HepG2 (cell line): ENCODE results near the gene RGCC. TPM values are rescaled to one million over a fixed set of nuclear protein-coding genes. Genes with fewer than 3 reads are reported as not detected.
A peak's percentile ranks its signal among the peaks of the same experiment; 100 is the strongest.

ENCODE experiments used
- ATAC-seq: fragments of 200-7000 bp; cut with Tn5 transposase; 3 replicates; pipeline ENCODE4 v1.9.1; 2020; ENCODE audit warnings: mild to moderate bottlenecking, moderate library complexity
- BruUV-seq: library from RNA; stranded (reverse); fragments of 400-500 nt; replicated peaks from 2 replicates; lab custom pipeline; 2021; lab: Mats Ljungman, UMichigan
- CTCF ChIA-PET: fragments of 300-600 bp; formaldehyde crosslinking; extraction: SDS; loops from one replicate; lab custom pipeline; 2021; ENCODE audit warnings: low total read pairs, inconsistent platforms, low intra/inter-chr PET ratio; lab: Yijun Ruan, JAX
- POLR2A ChIA-PET: fragments of 350-600 bp; sonication (Branson Sonifier 250); formaldehyde crosslinking; loops from one replicate; lab custom pipeline; 2020; ENCODE audit warnings: antibody characterized with exemption, inconsistent platforms; lab: Yijun Ruan, JAX
- DNase-seq: peaks from one replicate; pipeline ENCODE4 v3.0.0-alpha.2; 2015; ENCODE audit warnings: low spot score
- FAIRE-seq: peaks from 3 replicates; lab custom pipeline; 2011; peaks lifted over from hg19 to GRCh38; lab: Jason Lieb, UNC
- H2AFZ ChIP-seq: one replicate; pipeline ENCODE4 v1.6.1; 2011; ENCODE audit warnings: low read length, inconsistent platforms
- H3K27ac ChIP-seq: fragments of 300-600 bp; 3 replicates; pipeline ENCODE4 v1.8.0; 2011; ENCODE audit warnings: mixed run types, mild to moderate bottlenecking, mixed read lengths, low read length, inconsistent platforms; ENCODE audit not compliant: insufficient read depth; ENCODE audit errors: extremely low read length
- H3K27me3 ChIP-seq, 2 experiments: fragments of 200-600 bp in 1 of 2; 2 replicates in 1 of 2; 3 replicates in 1 of 2; pipeline versions ENCODE4 v1.6.0 to v1.8.0; 2011; ENCODE audit warnings: low read length in 2 of 2, mild to moderate bottlenecking in 2 of 2, moderate library complexity in 2 of 2, inconsistent platforms in 1 of 2; ENCODE audit not compliant: insufficient read depth in 2 of 2, control insufficient read depth in 1 of 2
- H3K36me3 ChIP-seq, 2 experiments: fragments of 200-600 bp in 1 of 2; replicated peaks in 1 of 2; 2 replicates in 1 of 2; 3 replicates in 1 of 2; pipeline versions ENCODE4 v1.5.1 to v1.8.0; 2011; ENCODE audit warnings: low read length in 2 of 2, inconsistent platforms in 1 of 2; ENCODE audit not compliant: insufficient read depth in 2 of 2, control insufficient read depth in 1 of 2
- H3K4me1 ChIP-seq: 2 replicates; pipeline ENCODE4 v1.5.1; 2012; ENCODE audit warnings: low read length, inconsistent platforms; ENCODE audit not compliant: insufficient read depth
- H3K4me2 ChIP-seq: 2 replicates; pipeline ENCODE4 v1.6.0; 2011; ENCODE audit warnings: low read depth, low read length, inconsistent platforms
- H3K4me3 ChIP-seq, 3 experiments: fragments of 200-600 bp in 1 of 3; sonication (generic), shearing (Covaris generic) in 1 of 3; replicated peaks in 1 of 3; 2 replicates each; pipeline ENCODE4 v1.5.1; 2011 to 2016; ENCODE audit warnings: low read length in 3 of 3, inconsistent platforms in 2 of 3, low read depth in 2 of 3, mild to moderate bottlenecking in 2 of 3, control low read depth in 1 of 3, mixed read lengths in 1 of 3; ENCODE audit not compliant: insufficient read depth in 1 of 3
- H3K79me2 ChIP-seq: one replicate; pipeline ENCODE4 v1.6.1; 2011; ENCODE audit warnings: low read length, inconsistent platforms; ENCODE audit not compliant: insufficient read depth
- H3K9ac ChIP-seq: 2 replicates; pipeline ENCODE4 v1.6.0; 2011; ENCODE audit warnings: mild to moderate bottlenecking, low read depth, low read length, inconsistent platforms; ENCODE audit not compliant: insufficient read depth
- H3K9me3 ChIP-seq: 2 replicates; pipeline ENCODE4 v1.5.1; 2012; ENCODE audit warnings: mild to moderate bottlenecking, low read length
- H4K20me1 ChIP-seq: 2 replicates; pipeline ENCODE4 v1.6.0; 2011; ENCODE audit warnings: inconsistent platforms, mild to moderate bottlenecking, low read length, moderate library complexity; ENCODE audit not compliant: insufficient read depth
- ADNP ChIP-seq: sonication (generic); formaldehyde crosslinking; IDR thresholded peaks from 2 replicates; pipeline ENCODE4 v1.4.0; 2020; ENCODE audit warnings: missing genetic modification reagents
- CREB1 ChIP-seq, 2 experiments: fragments of 450-650 bp in 1 of 2; IDR thresholded peaks; 2 replicates each; pipeline ENCODE4 v1.6.1; 2016 to 2017; ENCODE audit warnings: control low read depth in 1 of 2, mild to moderate bottlenecking in 1 of 2, missing compliant biosample characterization in 1 of 2, missing genetic modification characterization in 1 of 2
- DZIP1 ChIP-seq: sonication (generic); formaldehyde crosslinking; IDR thresholded peaks from 2 replicates; pipeline ENCODE4 v1.5.0; 2020; ENCODE audit warnings: mild to moderate bottlenecking, missing genetic modification reagents
- ESRRA ChIP-seq: sonication (generic); formaldehyde crosslinking; IDR thresholded peaks from 2 replicates; pipeline ENCODE4 v1.5.1; 2020; ENCODE audit warnings: mild to moderate bottlenecking, low read depth, missing genetic modification reagents
- MBD4 ChIP-seq: IDR thresholded peaks from 2 replicates; pipeline ENCODE4 v1.6.1; 2012; ENCODE audit warnings: low read length, inconsistent platforms, borderline replicate concordance
- POLR2AphosphoS2 ChIP-seq: IDR thresholded peaks from 2 replicates; pipeline ENCODE4 v1.6.1; 2011; ENCODE audit warnings: low read depth, low read length, improper control_type of control experiment
- ZBTB49 ChIP-seq: sonication (generic); formaldehyde crosslinking; IDR thresholded peaks from 2 replicates; pipeline ENCODE4 v1.4.0; 2020; ENCODE audit warnings: missing genetic modification reagents, borderline replicate concordance
- ZMYM4 ChIP-seq: sonication (generic); formaldehyde crosslinking; IDR thresholded peaks from 2 replicates; pipeline ENCODE4 v1.8.1; 2023; ENCODE audit warnings: mild to moderate bottlenecking, missing genetic modification reagents
- ZNF260 ChIP-seq: sonication (generic); formaldehyde crosslinking; IDR thresholded peaks from 2 replicates; pipeline ENCODE4 v1.4.0; 2020; ENCODE audit warnings: missing genetic modification reagents, low read depth, mild to moderate bottlenecking, borderline replicate concordance
- ZNF382 ChIP-seq: sonication (generic); formaldehyde crosslinking; IDR thresholded peaks from 2 replicates; pipeline ENCODE4 v1.5.0; 2020; ENCODE audit warnings: missing genetic modification reagents, mild to moderate bottlenecking, borderline replicate concordance
- ZNF562 ChIP-seq: sonication (generic); formaldehyde crosslinking; IDR thresholded peaks from 2 replicates; pipeline ENCODE4 v1.8.0; 2022; ENCODE audit warnings: missing genetic modification reagents, borderline replicate concordance
- ZNF564 ChIP-seq: sonication (generic); formaldehyde crosslinking; IDR thresholded peaks from 2 replicates; pipeline ENCODE4 v1.8.1; 2023; ENCODE audit warnings: mild to moderate bottlenecking, missing genetic modification reagents
- ZNF572 ChIP-seq: sonication (generic); formaldehyde crosslinking; IDR thresholded peaks from 2 replicates; pipeline ENCODE4 v1.5.1; 2020; ENCODE audit warnings: mild to moderate bottlenecking, missing genetic modification reagents
- WGBS: methylation state at CpG from one replicate; pipeline ENCODE4 v1.1.6; 2017; ENCODE audit warnings: low lambda C conversion rate; 5-methylcytosine and 5-hydroxymethylcytosine counted together
- in situ Hi-C: cut with HindIII; loops from 2 replicates; pipeline ENCODE4 v1.10.0; 2017; ENCODE audit warnings: low pct_unique_long_range_greater_than_20kb; ENCODE audit not compliant: extremely low pct_ligation_motif_present
- intact Hi-C: fragments of 100-400 bp; cut with micrococcal nuclease; formaldehyde crosslinking; loops from one replicate; pipeline ENCODE4 v1.10.0; 2022; ENCODE audit not compliant: unreplicated experiment
- polyA plus RNA-seq, 8 experiments: library from polyadenylated mRNA; depleted of rRNA in 3 of 8; stranded (reverse) in 7 of 8; unstranded in 1 of 8; fragments of >200 nt; fragmentation: Illumina TruSeq in 4 of 8; extraction: Trizol in 4 of 8; gene quantifications; 2 replicates each; pipeline versions ENCODE4 v1.2.1 to v1.2.3, GENCODE V29; 2011 to 2016; ENCODE audit warnings: low read depth in 4 of 8, missing spikeins in 1 of 8, mixed read lengths in 1 of 8; ENCODE audit not compliant: insufficient read depth in 1 of 8
- total RNA-seq, 5 experiments: library from RNA; depleted of rRNA; stranded (reverse); fragments of >200 nt; fragmentation: Illumina TruSeq; extraction: Trizol; gene quantifications; 2 replicates each; pipeline ENCODE4 v1.2.3, GENCODE V29; 2016; ENCODE audit warnings: low read depth in 1 of 5

Gene RGCC
- total and polyA plus RNA-seq, 2 of the 13 experiments (the other 11 are each of a cell fraction or from before 2014, with no cell fraction given): 0.20 to 8.4 TPM

GRCh38 chr13:41488124-41488523, 30.8 kb downstream of the RGCC start:
- H3K4me2 ChIP-seq: no peak overlapping the region
- TF ChIP-seq ZMYM4 (CRISPR knock-in tag): no peak
- TF ChIP-seq, all 625 proteins: peak for 0
- Histone ChIP-seq H3K36me3 (no peaks in the 10 kb centered on the region), H3K4me1 (peaks cover 29% of the 10 kb centered on the region), H3K79me2 (no peaks in the 10 kb centered on the region), H3K9ac (no peak overlapping the region), H3K9me3 (no peaks in the 10 kb centered on the region), H4K20me1 (no peaks in the 10 kb centered on the region), H3K27me3 (no peaks in the 10 kb centered on the region; a peak in 1 of 5 replicates), H2AFZ (no peak overlapping the region), H3K4me3 (no peak overlapping the region), H3K27ac (no peak overlapping the region)
- FAIRE-seq (no peak), DNase-seq (no peak), ATAC-seq (peak; percentile 31; the same call in 1 of the 3 replicates)
- ChIA-PET CTCF (no interaction called here), POLR2A (no interaction called here)
- in situ Hi-C loops (no loop called here), intact Hi-C loops (no loop called here)
- no TSS peak for BruUV-seq
- WGBS: 22% methylated on average over 2 of the region's 2 CpGs

- Histone ChIP-seq H3K9ac (no peak overlapping the region), H3K27me3 (no peaks in the 10 kb centered on the region; a peak in 1 of 5 replicates), H3K4me2 (no peak overlapping the region), H3K36me3 (no peaks in the 10 kb centered on the region), H3K9me3 (no peaks in the 10 kb centered on the region), H3K27ac (no peak overlapping the region), H4K20me1 (no peaks in the 10 kb centered on the region), H3K79me2 (no peaks in the 10 kb centered on the region), H3K4me3 (no peak overlapping the region), H3K4me1 (peaks cover 44% of the 10 kb centered on the region), H2AFZ (no peak overlapping the region)
- no peak for DNase-seq
- no peak for ATAC-seq
- 13% methylated on average over 3 of the region's 3 CpGs for WGBS
- in situ Hi-C loops: no loop called here
- BruUV-seq: no TSS peak
- ChIA-PET POLR2A (no interaction called here), CTCF (no interaction called here)
- intact Hi-C loops: no loop called here
- no peak for FAIRE-seq
- no peak for TF ChIP-seq ZNF260 (CRISPR knock-in tag)
- TF ChIP-seq POLR2AphosphoS2: no peak
- TF ChIP-seq DZIP1: no peak
- TF ChIP-seq ZNF564 (CRISPR knock-in tag): no peak
- no peak for TF ChIP-seq MBD4
- no peak for TF ChIP-seq ESRRA (CRISPR knock-in tag)
- no peak for TF ChIP-seq ZNF572 (CRISPR knock-in tag)
- no peak for TF ChIP-seq ADNP (CRISPR knock-in tag)
- TF ChIP-seq CREB1 (IDR thresholded peaks at IDR 0.05): no peak
- no peak for TF ChIP-seq CREB1 (CRISPR knock-in tag; IDR thresholded peaks at IDR 0.05)
- no peak for TF ChIP-seq ZNF562 (CRISPR knock-in tag)
- no peak for TF ChIP-seq ZBTB49 (CRISPR knock-in tag)
- TF ChIP-seq ZNF382 (CRISPR knock-in tag): no peak
Observed at GRCh38 chr13:41490371-41491015, 33.1 kb downstream of the RGCC start.
